GM12878 (cell line): ENCODE data around the gene STAMBP. TPM values are rescaled to one million over a fixed set of nuclear protein-coding genes. Genes with fewer than 3 reads are reported as not detected.

Experiments
- ASH2L ChIP-seq: fragments of 300-600, 200-600 bp; sonication (generic); IDR thresholded peaks from 2 replicates; pipeline ENCODE4 v1.6.1; 2017; ENCODE audit warnings: low read depth, mild to moderate bottlenecking, borderline replicate concordance
- BCLAF1 ChIP-seq: fragments of 450-650 bp; IDR thresholded peaks from 2 replicates; pipeline ENCODE4 v1.6.1; 2017; ENCODE audit warnings: antibody characterized with exemption, mild to moderate bottlenecking, moderate library complexity
- CHD4 ChIP-seq: fragments of 200-600 bp; sonication (generic); IDR thresholded peaks from 2 replicates; pipeline ENCODE4 v1.6.1; 2016; ENCODE audit warnings: mild to moderate bottlenecking
- EZH2 ChIP-seq: IDR thresholded peaks from 2 replicates; pipeline ENCODE4 v1.6.1; 2012; ENCODE audit warnings: low read depth, mild to moderate bottlenecking, control low read depth, inconsistent platforms, low read length, borderline replicate concordance; ENCODE audit not compliant: control insufficient read depth
- FOXM1 ChIP-seq: IDR thresholded peaks from 2 replicates; pipeline ENCODE4 v1.6.1; 2012; ENCODE audit warnings: low read depth, mild to moderate bottlenecking, inconsistent platforms, low read length, moderate library complexity
- IRF4 ChIP-seq: IDR thresholded peaks from 2 replicates; pipeline ENCODE4 v1.6.1; 2011; ENCODE audit warnings: low read depth, low read length
- KAT2A ChIP-seq: conservative IDR thresholded peaks from 2 replicates; pipeline ENCODE4 v1.6.1; 2011; ENCODE audit warnings: low read depth, low read length; ENCODE audit not compliant: control insufficient read depth
- MEF2B ChIP-seq: fragments of 450-650 bp; IDR thresholded peaks from 2 replicates; pipeline ENCODE4 v1.6.1; 2018; ENCODE audit warnings: mild to moderate bottlenecking, moderate library complexity; ENCODE audit not compliant: partially characterized antibody, poor library complexity, severe bottlenecking
- SIN3A ChIP-seq: IDR thresholded peaks from 2 replicates; pipeline ENCODE4 v1.6.1; 2012; ENCODE audit warnings: low read depth, low read length, improper control_type of control experiment
- polyA plus RNA-seq, 11 experiments: library from polyadenylated mRNA; depleted of rRNA in 4 of 11; unstranded in 6 of 11; stranded (reverse) in 5 of 11; fragments of >200 nt; fragmentation: Nextera tagmentation in 4 of 11; fragmentation: Illumina TruSeq in 1 of 11; extraction: Ambion mirVana in 4 of 11; extraction: Trizol in 1 of 11; gene quantifications; 1 replicate in 1 of 11; 2 replicates in 10 of 11; pipeline versions ENCODE4 v1.2.1 to v1.2.3, GENCODE V29; 2011 to 2016; ENCODE audit warnings: inconsistent platforms in 2 of 11, missing spikeins in 2 of 11, low read depth in 1 of 11
- total RNA-seq, 4 experiments: library from RNA; depleted of rRNA in 3 of 4; stranded (reverse); fragments of >200 nt in 3 of 4; fragmentation: Illumina TruSeq in 1 of 4; extraction: Trizol in 1 of 4; gene quantifications; 2 replicates each; pipeline versions ENCODE4 v1.2.1 to v1.2.3, GENCODE V29; 2013 to 2021

The STAMBP gene
- total and polyA plus RNA-seq, 10 of the 15 experiments (the other 5 are each of a cell fraction or from before 2014, with no cell fraction given): 38.9 to 84.1 (median 69.7) TPM

DNA sequence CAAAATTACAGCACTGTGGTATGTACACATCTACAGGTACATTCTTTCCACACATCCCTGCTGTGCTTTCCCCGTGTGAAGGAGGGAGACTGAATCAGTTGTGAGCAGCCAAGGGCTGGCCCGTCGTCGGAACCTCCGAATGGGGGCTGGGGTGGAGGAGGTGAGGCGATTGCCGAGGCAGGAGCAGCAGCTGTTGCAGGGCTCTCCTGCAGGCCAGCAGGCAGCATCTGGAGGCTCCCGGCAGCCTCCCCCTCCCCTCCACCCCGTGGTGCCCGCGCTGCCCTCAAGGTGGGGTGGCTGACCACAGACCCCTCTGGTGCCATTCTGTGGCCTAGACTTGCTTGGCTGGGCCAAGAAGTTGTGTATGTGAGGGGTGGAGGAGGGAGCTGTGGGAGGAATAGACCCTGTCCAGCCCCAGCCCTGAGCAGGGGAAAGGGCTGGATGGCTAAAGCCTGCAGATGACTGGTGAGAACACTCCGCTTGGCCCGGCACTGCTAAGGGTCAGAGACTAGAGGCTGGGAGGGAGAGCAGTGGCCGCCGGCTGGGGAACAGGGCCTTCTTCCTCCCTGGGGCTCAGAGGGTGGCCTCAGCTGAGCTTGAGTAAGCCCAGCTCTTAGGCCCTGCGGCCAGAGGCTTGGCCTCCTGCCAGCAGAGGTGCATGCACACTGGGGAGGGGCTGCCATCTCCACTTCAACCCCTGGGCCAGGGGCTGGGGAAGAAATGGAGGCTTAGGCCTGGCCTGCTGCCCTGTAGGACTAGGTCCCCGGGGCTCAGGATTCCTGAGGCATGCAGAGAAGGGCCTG lies 7.6 kb downstream of the STAMBP start (continued):
- no peak for TF ChIP-seq SIN3A
- no peak for TF ChIP-seq FOXM1
- TF ChIP-seq BCLAF1: no peak
- no peak for TF ChIP-seq ASH2L
- TF ChIP-seq KAT2A: no peak
- no peak for TF ChIP-seq IRF4
- TF ChIP-seq CHD4: no peak
- TF ChIP-seq MEF2B: no peak
- TF ChIP-seq EZH2: no peak
- TF ChIP-seq, all 136 proteins: peak for 0
